Amniotic epithelial cell (primary cell): Measurements from ENCODE around the gene NT5C3A.
"Not testable (repeated sequence)": the region's sequence is repeated elsewhere in the genome, so short reads cannot be mapped to it uniquely, and the experiment has no call there.

Experiments used
- DNase-seq: peaks from one replicate; pipeline ENCODE4 v3.0.0-alpha.2; 2010; ENCODE audit warnings: low read depth

NT5C3A gene

GRCh38 chr7:33062023-33062781 is at the start of gene NT5C3A:
Gene NT5C3A, minus strand, starts transcription at chr7:33062776. Its CDS starts 71 bp downstream, at chr7:33062705.
- DNase-seq, result peak; percentile 23

- DNase-seq, result no peak
These were observed 49.0 kb upstream of the NT5C3A start for GRCh38 chr7:33111614-33112013.

DNA sequence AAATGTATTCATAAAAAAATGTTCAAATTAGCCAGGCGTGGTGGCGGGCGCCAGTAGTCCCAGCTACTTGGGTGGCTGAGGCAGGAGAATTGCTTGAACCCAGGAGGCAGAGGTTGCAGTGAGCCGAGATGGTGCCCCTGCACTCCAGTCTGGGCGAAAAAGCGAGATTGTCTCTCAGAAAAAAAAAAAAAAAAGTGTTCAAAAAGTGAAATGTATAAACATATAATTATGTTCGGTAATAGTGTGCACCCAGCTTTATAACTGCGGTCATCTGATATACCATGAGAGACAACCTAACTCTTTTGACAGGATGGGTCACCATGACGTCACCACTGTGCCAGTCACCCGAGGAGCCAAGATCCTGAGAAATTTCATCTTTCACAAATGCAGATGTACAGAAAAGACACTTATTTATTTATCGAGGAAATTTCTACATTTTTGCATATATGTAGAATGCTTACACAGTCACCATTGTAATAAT is 47.2 kb upstream of the NT5C3A start:
- DNase-seq, result no peak

DNA sequence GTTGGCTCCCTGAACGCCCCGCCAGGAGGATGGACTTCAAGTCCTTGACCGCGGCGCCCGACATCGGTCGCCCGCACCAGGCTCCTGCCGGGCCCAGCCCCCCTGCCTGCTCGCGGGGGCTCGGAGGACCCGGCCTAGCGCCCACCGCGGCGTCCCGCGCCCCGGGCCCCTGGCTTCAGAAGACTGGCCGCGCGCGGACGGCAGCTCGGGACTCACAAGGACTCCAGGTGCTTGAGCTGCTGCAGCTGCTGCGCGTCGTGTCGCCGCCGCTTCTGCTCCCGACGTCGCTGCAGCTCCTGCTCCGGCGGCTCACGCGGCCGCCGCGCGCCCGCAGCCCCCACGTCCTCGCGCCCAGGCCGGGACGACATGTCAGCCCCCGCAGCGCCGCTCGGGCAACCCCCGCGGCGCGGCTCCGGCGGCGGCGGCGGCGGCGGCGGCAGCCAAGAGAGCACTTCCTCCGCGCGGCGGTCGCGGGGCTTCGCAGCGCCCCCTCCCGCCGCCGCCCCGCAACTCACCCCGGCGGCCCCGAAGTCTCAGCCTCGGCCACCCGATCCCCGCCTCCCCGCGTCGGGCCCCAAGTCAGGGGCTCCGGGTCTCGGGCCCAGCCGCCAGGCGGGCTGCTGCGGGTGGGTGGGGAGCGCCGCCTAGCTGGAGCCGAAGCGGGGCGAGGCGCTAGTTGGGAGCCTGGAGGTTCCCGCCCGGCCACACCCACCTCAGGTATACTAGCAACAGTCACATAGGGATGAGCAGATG is 46.6 kb upstream of the NT5C3A start, which contains the start of gene RP9:
RP9 (minus strand) TSS at position 400 of the 753 bp plus-strand sequence; CDS start at position 368, 32 bp downstream.
- peak; percentile 20 for DNase-seq

DNA sequence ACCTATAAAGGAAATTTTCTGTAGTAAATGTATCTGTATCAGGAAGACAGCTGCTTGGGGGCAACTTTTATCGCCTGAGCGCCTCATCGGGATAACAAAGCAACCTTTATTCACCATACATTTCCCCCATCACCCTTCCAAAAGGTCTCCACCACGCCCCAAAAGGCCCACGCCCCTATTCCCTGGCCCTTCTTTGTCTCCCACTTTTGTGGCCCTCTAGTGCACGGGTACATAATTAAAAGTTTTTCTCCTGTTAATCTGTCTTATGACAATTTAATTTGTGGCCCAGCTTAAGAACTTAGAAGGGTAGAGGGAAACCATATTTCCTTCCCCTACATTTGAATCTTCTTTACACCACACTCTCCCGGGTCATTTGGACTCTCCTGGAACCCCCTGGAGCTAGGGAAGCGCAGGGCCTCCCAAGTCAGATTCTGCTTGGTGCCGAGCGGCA is 46.0 kb upstream of the NT5C3A start:
- DNase-seq, result peak; percentile 39

DNA sequence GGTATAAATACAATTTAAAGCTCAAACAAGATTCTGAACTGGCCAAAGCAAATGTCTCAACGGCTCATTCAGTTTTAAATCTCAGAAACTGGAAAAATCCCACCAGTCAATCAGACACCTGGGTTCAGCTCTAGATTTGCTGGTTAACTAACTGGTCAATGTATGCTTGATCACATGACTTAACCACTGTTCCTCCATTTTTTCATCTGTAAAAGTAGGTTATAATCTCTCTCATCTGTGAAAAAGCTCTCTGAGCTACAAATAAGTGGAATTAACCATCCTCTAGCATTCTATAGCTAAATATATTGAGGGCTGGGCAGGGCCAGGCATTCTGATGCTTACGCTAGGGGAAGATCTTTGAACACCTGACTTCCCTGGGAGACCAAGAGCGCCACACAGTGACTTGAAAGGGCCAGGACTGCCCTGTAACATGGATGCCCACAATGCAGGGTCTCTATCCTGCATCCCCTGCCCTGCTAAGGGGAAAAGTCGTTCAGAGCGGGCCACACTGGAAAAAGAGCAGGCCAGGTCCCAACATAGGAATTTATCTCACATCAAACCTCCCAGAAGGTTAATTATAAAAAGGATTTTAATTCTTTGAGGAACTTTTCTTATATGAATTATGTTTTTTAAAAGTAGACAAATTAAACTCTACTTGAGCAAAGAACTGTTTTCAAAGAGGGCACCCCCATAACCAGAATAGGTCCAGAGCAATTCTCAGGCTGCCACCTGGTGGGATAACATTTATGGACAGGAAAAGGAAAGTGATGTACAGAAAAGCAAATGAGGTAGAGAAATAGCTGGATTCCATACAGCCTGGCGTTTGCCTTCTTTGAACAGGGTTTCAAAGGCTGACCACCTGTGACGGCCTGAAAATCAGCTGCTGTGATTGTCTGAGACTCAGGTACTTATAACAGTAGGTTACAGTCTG is 44.8 kb upstream of the NT5C3A start:
- DNase-seq, result peak; percentile 48

DNA sequence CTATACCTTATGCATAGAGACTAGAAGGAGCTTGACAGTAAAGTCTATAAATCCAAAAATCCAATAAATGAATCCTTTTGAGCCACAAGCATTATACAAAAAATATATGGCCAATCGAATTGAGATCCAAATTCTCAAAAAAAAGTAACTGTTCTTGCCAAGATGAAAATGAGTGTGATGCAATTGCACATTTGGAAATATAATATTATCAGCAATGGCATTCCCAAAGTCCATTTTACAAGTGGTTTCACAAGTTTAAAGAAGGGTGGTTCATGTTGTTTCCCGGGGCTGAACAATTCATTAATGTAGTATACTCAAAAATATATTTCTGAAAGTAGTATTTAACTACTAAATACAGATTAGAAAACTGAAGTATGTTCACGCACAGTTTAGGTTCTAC is 39.3 kb upstream of the NT5C3A start:
- peak; percentile 13 for DNase-seq

DNA sequence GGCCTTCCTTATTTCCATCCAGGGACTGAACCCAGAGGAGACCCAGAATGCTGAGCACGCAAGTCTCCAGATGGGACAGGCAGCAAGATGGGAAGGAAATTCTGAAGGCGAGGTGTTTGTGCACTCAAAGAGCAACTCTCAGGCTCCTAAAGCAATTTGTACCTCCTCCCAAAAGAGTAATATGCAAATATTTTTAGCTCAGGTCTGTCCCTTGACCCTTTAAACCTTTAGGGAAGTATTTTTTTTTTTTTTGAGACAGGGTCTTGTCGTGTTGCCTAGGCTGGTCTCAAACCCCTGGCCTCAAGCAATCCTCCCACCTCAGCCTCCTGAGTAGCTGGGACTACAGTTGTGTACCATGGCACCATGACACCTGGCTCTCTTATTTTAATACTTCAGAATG is 38.2 kb upstream of the NT5C3A start:
- DNase-seq, result no peak

DNA sequence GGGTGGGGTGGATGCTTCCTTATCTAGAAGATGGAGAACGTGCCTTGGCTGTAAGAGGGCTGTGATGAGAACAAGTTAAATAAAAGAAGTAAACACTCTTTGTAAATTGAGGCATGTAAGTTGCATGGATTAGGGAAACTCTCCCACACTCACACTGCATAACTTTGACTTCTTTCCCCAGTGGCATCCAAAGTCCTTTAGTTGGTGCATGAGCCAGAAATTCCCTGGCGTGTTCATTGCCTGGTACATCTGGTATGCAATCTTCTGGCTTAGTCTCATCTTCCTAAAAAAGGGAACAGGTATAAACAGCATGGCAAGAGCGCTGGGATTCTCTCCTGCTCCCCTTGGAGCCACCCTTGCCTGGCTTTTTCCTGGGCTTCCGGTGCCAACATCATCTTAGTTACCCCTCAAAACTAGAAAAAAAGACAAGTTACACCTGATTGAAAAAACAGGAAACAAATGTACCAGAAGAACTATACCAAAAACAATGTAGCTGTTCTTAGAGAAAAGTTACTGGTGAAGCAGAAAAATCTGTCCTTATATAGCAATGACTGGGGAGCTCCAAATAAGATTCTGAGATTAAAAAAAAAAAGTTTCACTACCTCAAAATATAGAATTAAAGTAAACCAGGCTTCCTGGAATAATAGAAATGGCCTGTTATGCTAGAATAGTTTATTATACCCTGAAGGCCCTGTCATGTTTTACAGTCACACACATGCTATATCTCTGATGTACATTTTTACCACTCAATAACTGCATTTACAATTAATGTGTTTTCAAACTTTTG is 36.8 kb upstream of the NT5C3A start:
- no peak for DNase-seq

- not testable (repeated sequence) for DNase-seq
These were observed 32.2 kb upstream of the NT5C3A start for GRCh38 chr7:33094745-33095275.

- DNase-seq, result no peak
These were observed 30.7 kb upstream of the NT5C3A start for GRCh38 chr7:33093266-33093665.

GRCh38 chr7:33091641-33092191 is 29.1 kb upstream of the NT5C3A start:
- no peak for DNase-seq

GRCh38 chr7:33091111-33091531 is 28.5 kb upstream of the NT5C3A start:
- peak; percentile 47 for DNase-seq

DNA sequence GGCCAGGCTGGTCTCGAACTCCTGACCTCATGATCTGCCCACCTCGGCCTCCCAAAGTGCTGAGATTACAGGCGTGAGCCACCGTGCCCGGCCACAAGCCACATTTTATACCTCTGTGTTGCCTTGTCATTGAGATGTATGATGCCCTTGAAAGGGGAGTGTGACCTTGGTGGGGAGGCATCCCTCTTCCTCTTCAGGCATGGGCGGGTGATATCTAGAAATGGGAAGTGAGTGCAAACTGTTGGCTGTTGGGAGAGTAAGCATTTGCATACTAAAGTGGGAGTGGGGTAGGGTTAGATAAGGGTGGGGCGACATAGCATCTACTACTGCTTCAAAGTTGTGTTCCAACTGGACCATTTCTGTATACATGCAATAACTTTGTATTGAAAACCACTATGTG is 26.6 kb upstream of the NT5C3A start:
- DNase-seq, result no peak

- DNase-seq, result no peak
These were observed 25.3 kb upstream of the NT5C3A start for GRCh38 chr7:33087858-33088257.

DNA sequence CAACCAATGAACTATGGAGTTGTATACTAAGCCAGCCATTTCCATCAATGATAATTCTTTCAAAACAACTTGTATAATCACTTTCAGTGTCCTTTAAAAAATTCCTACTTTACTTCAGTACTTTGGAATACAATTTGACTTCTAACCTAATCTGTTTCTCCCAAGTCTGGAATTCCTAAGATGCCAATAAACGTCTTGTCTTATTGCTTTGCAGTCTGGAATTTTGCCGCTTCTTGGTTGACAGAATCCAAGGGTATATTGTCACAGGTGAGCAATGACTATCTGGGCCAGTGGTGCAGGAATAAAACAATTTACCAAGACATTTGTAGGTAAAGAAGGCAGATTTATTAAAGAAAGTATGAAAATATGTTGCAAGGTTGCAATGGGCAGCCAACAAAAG is 24.8 kb upstream of the NT5C3A start:
- DNase-seq, result no peak

DNA sequence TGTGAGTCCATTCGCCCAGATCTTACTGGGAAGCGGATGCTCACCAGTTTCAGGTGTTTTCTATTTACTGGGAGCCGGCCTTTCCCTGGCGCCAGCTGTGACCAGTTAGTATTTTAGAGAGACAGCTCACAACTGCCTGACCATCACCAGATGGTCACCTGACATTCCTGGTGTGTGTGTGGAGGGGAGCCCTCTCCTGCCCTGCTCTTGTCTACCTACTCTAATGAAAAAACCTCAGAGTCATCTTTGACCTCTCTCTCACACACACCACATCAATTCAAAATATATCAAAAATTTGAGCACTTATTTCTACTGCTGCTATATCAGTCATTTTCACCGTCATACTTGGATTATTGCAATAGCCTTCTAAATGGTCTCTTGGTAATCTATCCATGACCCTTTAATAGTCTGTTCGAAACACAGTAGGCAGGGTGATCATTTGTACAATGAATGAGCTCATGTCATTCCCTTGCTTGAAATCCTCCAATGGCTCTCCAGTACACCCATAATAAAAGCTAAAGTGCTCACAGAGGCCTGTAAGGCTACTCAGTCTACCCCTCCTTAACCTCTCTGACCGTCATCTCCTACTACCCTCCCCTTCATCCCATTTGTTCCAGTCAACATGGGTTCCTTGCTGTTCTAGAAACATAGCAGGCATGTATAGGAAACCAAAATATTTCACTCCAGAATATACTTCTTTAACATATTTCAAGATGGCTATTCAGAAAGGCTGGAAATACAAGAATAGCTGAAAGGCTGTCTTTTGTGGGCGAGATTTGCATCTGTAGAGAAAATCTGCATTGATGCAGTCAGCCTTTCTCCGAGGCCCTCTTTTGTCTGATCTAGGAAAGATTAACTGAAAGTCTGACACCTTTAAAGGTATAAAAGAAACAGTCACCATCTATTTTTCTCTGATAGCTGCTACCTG is 17.5 kb upstream of the NT5C3A start:
- no peak for DNase-seq

DNA sequence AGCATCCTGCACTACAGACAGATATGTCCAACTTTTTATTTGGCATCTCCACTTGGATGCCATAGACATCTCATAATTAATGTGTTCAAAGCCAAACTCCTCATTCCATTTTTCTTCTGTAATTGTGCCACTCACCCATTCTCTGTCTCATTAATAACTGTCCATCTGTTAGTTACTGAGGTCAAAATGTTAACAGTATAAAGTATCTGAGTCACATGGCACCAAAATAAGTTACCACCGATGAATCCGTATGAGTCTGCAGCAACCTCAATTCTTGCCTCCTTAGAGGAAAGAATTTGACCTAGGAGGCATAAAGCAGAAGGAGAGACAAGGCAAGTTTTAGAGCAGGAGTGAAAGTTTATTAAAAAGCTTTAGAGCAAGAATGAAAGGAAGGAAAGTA is 16.5 kb upstream of the NT5C3A start:
- no peak for DNase-seq

- DNase-seq, result no peak
These were observed 14.2 kb upstream of the NT5C3A start for GRCh38 chr7:33076737-33077136.
